ENCODE data around the gene ARL8B.

Gene ARL8B

DNA sequence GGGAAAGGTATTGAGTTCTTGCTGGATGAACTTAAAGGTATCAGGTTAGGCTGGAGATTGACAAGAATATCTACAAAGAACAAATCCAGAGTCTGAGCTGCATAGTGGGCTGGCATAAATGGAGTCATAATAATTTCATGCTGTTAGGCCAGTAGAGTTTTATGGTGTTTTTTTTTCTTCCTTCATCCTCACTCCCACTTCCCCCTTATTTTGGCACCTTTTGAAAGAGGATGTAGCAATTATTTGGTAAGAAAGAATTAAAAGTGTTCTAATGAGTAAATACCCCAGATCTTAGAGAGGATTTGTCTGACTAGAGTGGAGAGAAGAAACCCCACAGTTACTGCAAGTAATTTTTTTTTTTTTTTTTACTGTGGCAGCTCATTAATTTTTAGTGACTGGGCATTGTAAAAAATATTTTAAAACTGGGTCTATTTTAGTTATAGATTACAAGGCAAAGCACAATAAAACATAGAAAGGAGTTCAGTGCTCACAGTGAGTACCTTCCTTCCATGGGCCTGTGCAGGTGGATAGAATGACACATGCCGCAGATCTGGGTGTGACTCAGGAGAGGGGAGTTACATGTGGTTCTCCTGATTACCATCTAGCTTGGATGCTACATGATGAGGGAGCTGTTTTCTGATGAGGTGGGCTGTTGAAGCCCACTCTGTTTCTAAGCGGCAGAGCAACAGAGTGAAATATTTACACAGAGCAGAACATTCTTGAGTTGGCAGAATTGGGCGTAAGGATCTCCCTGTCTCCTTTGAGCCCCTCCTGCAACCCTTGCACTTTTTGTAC is 70.7 kb downstream of the ARL8B start:
- H3K36me3 ChIP-seq (ENCODE audit: insufficient read depth, low read length), result no peaks in the 10 kb centered on the region
- H3K4me1 ChIP-seq (ENCODE audit: insufficient read depth, low read length), result peaks cover 33% of the 10 kb centered on the region
- no peak overlapping the region for H3K9ac ChIP-seq (ENCODE audit: low read depth, low read length)
- H3K9me3 ChIP-seq (ENCODE audit: control insufficient read depth, insufficient read depth, low read length), result no peaks in the 10 kb centered on the region

DNA sequence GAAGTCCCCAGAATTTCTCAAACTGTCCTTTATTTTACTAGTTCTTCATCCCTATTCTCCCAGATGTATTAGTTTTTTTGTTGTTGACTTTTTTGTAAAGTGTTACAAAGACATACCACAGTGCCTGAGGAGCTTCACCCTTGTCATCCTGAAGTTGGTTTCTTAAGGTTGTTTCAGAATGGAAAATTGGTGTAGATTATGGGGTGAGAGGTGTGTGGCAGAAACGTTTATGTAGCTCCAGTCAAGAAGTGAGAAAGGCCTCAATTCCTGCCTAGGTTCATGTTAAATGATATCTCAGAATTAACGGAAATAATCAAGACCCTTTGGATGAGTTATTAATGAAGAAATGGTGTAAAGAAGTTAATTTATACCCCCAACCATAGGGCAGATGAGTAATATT is 72.2 kb downstream of the ARL8B start:
- no peaks in the 10 kb centered on the region for H3K9me3 ChIP-seq (ENCODE audit: control insufficient read depth, insufficient read depth, low read length)
- peaks cover 42% of the 10 kb centered on the region for H3K4me1 ChIP-seq (ENCODE audit: insufficient read depth, low read length)
- H3K9ac ChIP-seq (ENCODE audit: low read depth, low read length), result no peak overlapping the region
- H3K36me3 ChIP-seq (ENCODE audit: insufficient read depth, low read length), result 0 out of 2 replicates have a peak, but pooled peaks cover 2% of the 10 kb centered on the region

DNA sequence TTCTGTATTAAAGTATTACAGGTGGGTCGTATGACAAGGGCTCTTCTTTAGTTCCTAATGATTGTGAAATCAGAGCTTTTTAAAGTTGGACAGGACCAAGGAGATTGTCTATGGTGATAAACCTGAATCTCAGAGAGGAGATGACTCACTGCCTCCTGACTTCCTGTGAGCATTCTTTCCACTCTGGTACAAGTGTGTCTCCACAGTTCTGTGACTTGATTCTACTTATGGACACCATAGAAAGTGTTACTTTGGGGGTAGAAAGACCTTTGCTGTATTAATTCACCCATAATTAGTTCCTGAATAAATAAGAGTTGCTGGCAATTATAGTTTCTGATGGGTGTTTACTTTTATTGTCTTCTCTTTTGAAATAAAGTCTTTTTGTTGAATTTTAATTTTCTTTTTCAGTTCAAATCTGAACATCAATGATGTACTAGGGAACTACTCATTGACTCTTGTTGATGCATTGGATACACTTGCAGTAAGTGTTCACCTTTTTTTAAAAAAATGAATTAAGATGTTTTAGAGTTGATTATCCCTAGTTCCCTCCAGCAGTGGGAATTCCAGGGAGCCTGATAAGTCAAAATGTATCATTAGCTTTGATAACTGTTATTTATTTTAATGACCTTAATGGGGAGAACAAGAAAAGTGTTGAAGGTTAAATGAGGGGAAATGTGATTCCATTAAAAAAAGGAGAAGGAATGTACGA is 72.9 kb downstream of the ARL8B start:
- peaks cover 45% of the 10 kb centered on the region for H3K4me1 ChIP-seq (ENCODE audit: insufficient read depth, low read length)
- no peaks in the 10 kb centered on the region for H3K9me3 ChIP-seq (ENCODE audit: control insufficient read depth, insufficient read depth, low read length)
- 0 out of 2 replicates have a peak, but pooled peaks cover 5% of the 10 kb centered on the region for H3K36me3 ChIP-seq (ENCODE audit: insufficient read depth, low read length)
- no peak overlapping the region for H3K9ac ChIP-seq (ENCODE audit: low read depth, low read length)

DNA sequence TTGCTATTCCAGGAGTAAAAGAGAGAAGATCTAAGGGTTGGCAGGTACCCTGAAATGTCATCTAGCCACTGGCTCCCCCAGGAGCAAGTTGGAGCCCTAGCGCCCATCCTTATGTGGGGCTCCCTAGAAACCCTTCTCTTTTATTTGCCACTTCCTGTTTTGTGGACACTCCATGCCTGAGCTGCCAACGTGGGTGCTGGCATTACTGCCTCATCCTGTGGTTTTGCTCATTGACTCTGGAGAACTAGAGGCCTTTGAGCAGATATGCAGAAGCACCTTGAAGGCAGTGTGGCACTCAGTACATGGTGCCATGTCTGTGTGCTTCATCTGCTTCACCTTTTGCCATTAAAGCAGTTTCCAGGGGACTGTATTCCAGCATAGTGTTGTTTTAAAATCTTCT is 73.5 kb downstream of the ARL8B start:
- Histone ChIP-seq H3K36me3 (ENCODE audit: insufficient read depth, low read length) (0 out of 2 replicates have a peak, but pooled peaks cover 5% of the 10 kb centered on the region), H3K4me1 (ENCODE audit: insufficient read depth, low read length) (peaks cover 45% of the 10 kb centered on the region), H3K9me3 (ENCODE audit: control insufficient read depth, insufficient read depth, low read length) (no peaks in the 10 kb centered on the region), H3K9ac (ENCODE audit: low read depth, low read length) (no peak overlapping the region)

GRCh38 chr3:5197022-5197421 is 74.9 kb downstream of the ARL8B start:
- peaks cover 42% of the 10 kb centered on the region for H3K4me1 ChIP-seq (ENCODE audit: insufficient read depth, low read length)
- 0 out of 2 replicates have a peak, but pooled peaks cover 5% of the 10 kb centered on the region for H3K36me3 ChIP-seq (ENCODE audit: insufficient read depth, low read length)
- H3K9me3 ChIP-seq (ENCODE audit: control insufficient read depth, insufficient read depth, low read length), result no peaks in the 10 kb centered on the region
- H3K9ac ChIP-seq (ENCODE audit: low read depth, low read length), result peak overlapping the region; percentile 19; the same call in 1 of the 2 replicates

DNA sequence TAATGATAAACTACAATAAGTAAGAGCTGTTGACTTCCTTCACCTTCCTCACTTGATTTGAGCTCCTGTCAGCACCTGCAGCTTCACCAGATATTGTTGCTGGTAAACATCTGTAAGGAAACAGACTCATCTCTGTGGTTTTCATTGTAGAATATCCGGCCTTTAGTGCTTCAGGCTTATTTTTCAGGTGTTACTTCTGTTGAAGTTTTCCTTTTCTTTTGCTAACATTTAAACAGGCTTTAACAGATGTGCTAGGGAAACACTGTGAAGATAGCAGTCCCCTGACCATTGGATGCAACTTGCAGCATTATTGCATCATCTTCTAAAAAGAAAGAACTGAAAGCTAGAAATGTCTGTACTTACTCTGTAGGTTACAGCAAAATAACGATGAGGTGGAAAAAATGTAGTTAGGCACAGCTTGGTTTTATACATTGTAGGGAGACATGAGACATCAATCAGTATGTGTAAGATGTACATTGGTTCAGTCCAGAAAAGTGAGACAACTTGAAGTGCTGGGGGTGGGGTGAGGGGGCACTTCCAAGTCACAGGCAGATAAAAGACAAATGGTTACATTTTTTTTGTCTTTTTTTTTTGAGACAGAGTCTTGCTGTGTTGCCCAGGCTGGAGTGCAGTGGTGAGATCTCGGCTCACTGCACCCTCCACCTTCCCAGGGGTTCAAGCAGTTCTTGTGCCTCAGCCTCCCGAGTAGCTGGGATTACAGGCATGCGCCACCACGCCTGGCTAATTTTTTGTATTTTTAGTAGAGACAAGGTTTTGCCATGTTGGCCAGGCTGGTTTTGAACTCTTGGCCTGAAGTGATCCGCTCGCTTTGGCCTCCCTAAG is 75.6 kb downstream of the ARL8B start:
- Histone ChIP-seq H3K9ac (ENCODE audit: low read depth, low read length) (peak overlapping the region; percentile 19; the same call in 1 of the 2 replicates), H3K4me1 (ENCODE audit: insufficient read depth, low read length) (peaks cover 42% of the 10 kb centered on the region), H3K9me3 (ENCODE audit: control insufficient read depth, insufficient read depth, low read length) (no peaks in the 10 kb centered on the region), H3K36me3 (ENCODE audit: insufficient read depth, low read length) (peaks cover 9% of the 10 kb centered on the region; the same call in 1 of the 2 replicates)

DNA sequence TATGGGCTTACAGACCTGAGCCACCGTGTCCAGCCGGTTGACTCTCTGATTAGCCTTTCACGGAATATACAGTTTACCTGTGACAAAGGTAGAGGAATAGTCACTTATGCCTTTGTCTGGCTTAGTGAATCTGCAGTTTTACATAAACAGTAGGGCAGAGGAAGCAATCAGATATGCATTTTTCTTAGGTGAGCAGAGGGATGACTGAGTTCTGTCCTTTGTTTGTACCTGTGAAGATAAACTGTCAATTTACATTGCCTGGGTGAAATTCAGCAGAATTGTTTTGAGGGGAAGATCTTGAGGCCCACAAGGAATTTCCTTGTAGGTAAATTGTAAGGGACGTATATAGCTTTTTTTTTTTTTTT is 76.2 kb downstream of the ARL8B start:
- peaks cover 13% of the 10 kb centered on the region for H3K36me3 ChIP-seq (ENCODE audit: insufficient read depth, low read length)
- H3K4me1 ChIP-seq (ENCODE audit: insufficient read depth, low read length), result peaks cover 42% of the 10 kb centered on the region
- H3K9me3 ChIP-seq (ENCODE audit: control insufficient read depth, insufficient read depth, low read length), result no peaks in the 10 kb centered on the region
- no peak overlapping the region for H3K9ac ChIP-seq (ENCODE audit: low read depth, low read length)

DNA sequence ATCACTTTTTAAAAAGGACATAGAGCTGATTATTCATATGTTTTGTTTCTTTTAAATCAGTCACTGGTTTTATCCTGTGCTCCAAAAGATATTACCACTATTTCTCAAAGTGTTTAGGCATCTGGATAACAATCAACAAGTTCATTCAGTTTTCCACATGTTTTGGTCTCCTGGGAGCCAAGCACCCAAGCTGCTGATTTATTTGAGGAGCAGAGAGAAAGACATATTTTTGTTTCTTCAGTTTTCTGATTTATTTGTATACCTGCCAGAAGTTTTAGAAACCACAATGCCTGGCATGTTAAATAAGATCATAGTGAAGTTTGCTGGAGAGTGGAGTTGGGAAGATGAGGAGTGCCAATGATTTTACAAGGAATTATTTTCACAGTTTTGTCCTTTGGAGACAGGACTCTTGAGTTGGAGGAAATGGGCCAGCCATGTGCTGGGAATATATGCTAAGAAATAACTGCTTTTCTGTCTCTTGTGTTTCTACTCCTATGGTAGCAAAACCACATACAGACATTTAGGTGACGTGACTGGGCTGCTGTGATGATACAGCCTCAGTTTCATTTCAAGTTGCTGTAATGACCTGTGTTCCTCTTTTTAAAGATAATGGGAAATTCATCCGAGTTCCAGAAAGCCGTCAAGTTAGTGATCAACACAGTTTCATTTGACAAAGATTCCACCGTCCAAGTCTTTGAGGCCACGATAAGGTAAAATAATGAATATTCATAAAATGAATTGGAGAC is 77.1 kb downstream of the ARL8B start:
- H3K9me3 ChIP-seq (ENCODE audit: control insufficient read depth, insufficient read depth, low read length), result no peaks in the 10 kb centered on the region
- peaks cover 13% of the 10 kb centered on the region for H3K36me3 ChIP-seq (ENCODE audit: insufficient read depth, low read length)
- H3K4me1 ChIP-seq (ENCODE audit: insufficient read depth, low read length), result peaks cover 42% of the 10 kb centered on the region
- no peak overlapping the region for H3K9ac ChIP-seq (ENCODE audit: low read depth, low read length)

DNA sequence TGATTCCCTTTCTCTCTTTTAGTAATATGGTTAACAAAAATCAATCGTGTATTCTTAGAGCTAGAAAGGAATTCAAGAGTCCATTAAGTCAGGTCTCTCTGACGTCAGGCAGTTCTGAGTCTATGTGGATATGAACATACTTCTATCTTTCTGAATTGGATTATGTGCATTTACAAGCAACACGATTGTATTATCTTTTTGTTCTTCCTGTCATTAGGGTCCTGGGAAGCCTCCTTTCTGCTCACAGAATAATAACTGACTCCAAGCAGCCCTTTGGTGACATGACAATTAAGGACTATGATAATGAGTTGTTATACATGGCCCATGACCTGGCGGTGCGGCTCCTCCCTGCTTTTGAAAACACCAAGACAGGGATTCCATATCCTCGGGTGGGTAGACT is 79.4 kb downstream of the ARL8B start:
- H3K36me3 ChIP-seq (ENCODE audit: insufficient read depth, low read length), result peaks cover 23% of the 10 kb centered on the region
- peaks cover 25% of the 10 kb centered on the region for H3K4me1 ChIP-seq (ENCODE audit: insufficient read depth, low read length)
- no peaks in the 10 kb centered on the region for H3K9me3 ChIP-seq (ENCODE audit: control insufficient read depth, insufficient read depth, low read length)
- H3K9ac ChIP-seq (ENCODE audit: low read depth, low read length), result no peak overlapping the region

- Histone ChIP-seq H3K9ac (ENCODE audit: low read depth, low read length) (no peak overlapping the region), H3K9me3 (ENCODE audit: control insufficient read depth, insufficient read depth, low read length) (no peaks in the 10 kb centered on the region), H3K4me1 (ENCODE audit: insufficient read depth, low read length) (peaks cover 18% of the 10 kb centered on the region), H3K36me3 (ENCODE audit: insufficient read depth, low read length) (peaks cover 28% of the 10 kb centered on the region)
Observed at GRCh38 chr3:5202222-5202621, 80.1 kb downstream of the ARL8B start.

- Histone ChIP-seq H3K9me3 (ENCODE audit: control insufficient read depth, insufficient read depth, low read length) (no peaks in the 10 kb centered on the region), H3K36me3 (ENCODE audit: insufficient read depth, low read length) (peaks cover 34% of the 10 kb centered on the region), H3K4me1 (ENCODE audit: insufficient read depth, low read length) (no peaks in the 10 kb centered on the region), H3K9ac (ENCODE audit: low read depth, low read length) (no peak overlapping the region)
Observed at GRCh38 chr3:5205165-5205941, 83.3 kb downstream of the ARL8B start.

GRCh38 chr3:5210926-5211325 is 88.8 kb downstream of the ARL8B start:
- H3K4me1 ChIP-seq (ENCODE audit: insufficient read depth, low read length), result peaks cover 19% of the 10 kb centered on the region; the same call in 1 of the 2 replicates

More at GRCh38 chr3:5210926-5211325, 88.8 kb downstream of the ARL8B start:
- Histone ChIP-seq H3K9me3 (ENCODE audit: control insufficient read depth, insufficient read depth, low read length) (no peaks in the 10 kb centered on the region), H3K9ac (ENCODE audit: low read depth, low read length) (no peak overlapping the region), H3K36me3 (ENCODE audit: insufficient read depth, low read length) (peaks cover 28% of the 10 kb centered on the region)
